H1 (cell line): ENCODE results near the gene RBM17. TPM values are rescaled to one million over a fixed set of nuclear protein-coding genes. Genes with fewer than 3 reads are reported as not detected.

Source experiments
- CTCF ChIA-PET: fragments of 300-600 bp; sonication (Branson Sonifier 250); formaldehyde crosslinking; loops from one replicate; lab custom pipeline; 2021; ENCODE audit not compliant: partially characterized antibody; lab: Charles Lee
- POLR2A ChIA-PET: fragments of 300-600 bp; sonication (Branson Sonifier 250); formaldehyde crosslinking; loops from one replicate; lab custom pipeline; 2021; ENCODE audit warnings: inconsistent platforms; ENCODE audit not compliant: partially characterized antibody; lab: Charles Lee
- DNase-seq, 2 experiments: peaks; one replicate each; pipeline versions ENCODE4 v3.0.0 to v3.0.0-alpha.2; 2010 to 2022; ENCODE audit warnings: low spot score in 2 of 2, low read depth in 1 of 2, mixed read lengths in 1 of 2
- FAIRE-seq: peaks from 2 replicates; lab custom pipeline; 2011; peaks lifted over from hg19 to GRCh38; lab: Jason Lieb, UNC
- H2AFZ ChIP-seq: 2 replicates; pipeline ENCODE4 v1.8.1; 2012; ENCODE audit warnings: low read length, inconsistent platforms
- H2AK5ac ChIP-seq: 2 replicates; pipeline ENCODE4 v1.6.1; 2013; ENCODE audit warnings: low read depth, low read length
- H2BK120ac ChIP-seq: replicated peaks from 2 replicates; pipeline ENCODE3; 2013; ENCODE audit warnings: low read depth, low read length, inconsistent platforms
- H2BK12ac ChIP-seq: 2 replicates; pipeline ENCODE4 v1.6.1; 2013; ENCODE audit warnings: low read depth, low read length
- H2BK15ac ChIP-seq: 2 replicates; pipeline ENCODE4 v1.6.1; 2013; ENCODE audit warnings: low read length
- H2BK20ac ChIP-seq: 2 replicates; pipeline ENCODE4 v1.6.1; 2013; ENCODE audit warnings: low read length
- H2BK5ac ChIP-seq: 2 replicates; pipeline ENCODE4 v1.6.1; 2013; ENCODE audit warnings: low read depth, low read length
- H3K14ac ChIP-seq: 2 replicates; pipeline ENCODE4 v1.6.1; 2013; ENCODE audit warnings: inconsistent platforms; ENCODE audit not compliant: insufficient read length
- H3K18ac ChIP-seq: 2 replicates; pipeline ENCODE4 v1.6.1; 2013; ENCODE audit warnings: low read length; ENCODE audit errors: extremely low read depth
- H3K23ac ChIP-seq: 2 replicates; pipeline ENCODE4 v1.6.1; 2013; ENCODE audit warnings: inconsistent platforms; ENCODE audit not compliant: insufficient read length
- H3K23me2 ChIP-seq: 2 replicates; pipeline ENCODE4 v1.6.1; 2013; ENCODE audit warnings: low read depth, low read length
- H3K27ac ChIP-seq: 2 replicates; pipeline ENCODE4 v1.6.1; 2011; ENCODE audit warnings: low read depth, low read length, inconsistent platforms
- H3K27me3 ChIP-seq, 4 experiments: replicated peaks in 1 of 4; 1 replicate in 1 of 4; 2 replicates in 3 of 4; pipeline versions ENCODE4 v1.6.1 to v1.8.1; 2011 to 2013; ENCODE audit warnings: low read length in 3 of 4, mild to moderate bottlenecking in 3 of 4, inconsistent platforms in 2 of 4, mixed read lengths in 2 of 4, moderate library complexity in 1 of 4; ENCODE audit not compliant: control insufficient read depth in 3 of 4, insufficient read depth in 3 of 4; ENCODE audit errors: extremely low read depth in 1 of 4
- H3K36me3 ChIP-seq, 4 experiments: 2 replicates each; pipeline versions ENCODE4 v1.6.1 to v1.8.1; 2011 to 2013; ENCODE audit warnings: mild to moderate bottlenecking in 4 of 4, low read length in 3 of 4, moderate library complexity in 2 of 4, control low read depth in 1 of 4, inconsistent platforms in 1 of 4; ENCODE audit not compliant: insufficient read depth in 4 of 4, control insufficient read depth in 2 of 4
- H3K4ac ChIP-seq: replicated peaks from 2 replicates; pipeline ENCODE3; 2013; ENCODE audit warnings: low read length, low read depth, mixed read lengths, inconsistent platforms; ENCODE audit not compliant: insufficient read length
- H3K4me1 ChIP-seq, 4 experiments: replicated peaks in 1 of 4; 1 replicate in 1 of 4; 2 replicates in 3 of 4; pipeline versions ENCODE4 v1.6.1 to v1.8.1; 2011 to 2013; ENCODE audit warnings: low read length in 3 of 4, inconsistent platforms in 2 of 4, mixed read lengths in 1 of 4; ENCODE audit not compliant: insufficient read depth in 4 of 4, control insufficient read depth in 3 of 4
- H3K4me2 ChIP-seq, 2 experiments: 2 replicates each; pipeline versions ENCODE4 v1.6.1 to v1.8.1; 2011 to 2013; ENCODE audit warnings: low read depth in 2 of 2, low read length in 2 of 2, control low read depth in 1 of 2, inconsistent platforms in 1 of 2, mild to moderate bottlenecking in 1 of 2; ENCODE audit not compliant: insufficient read depth in 1 of 2
- H3K4me3 ChIP-seq, 4 experiments: fragments of 200-600, 300-600 bp in 1 of 4; sonication (generic), shearing (Covaris generic), sonication (Bioruptor Twin) in 1 of 4; 2 replicates each; pipeline versions ENCODE4 v1.5.1 to v1.8.1; 2011 to 2016; ENCODE audit warnings: low read length in 4 of 4, low read depth in 3 of 4, control low read depth in 2 of 4, inconsistent platforms in 2 of 4, mild to moderate bottlenecking in 2 of 4, mixed read lengths in 1 of 4, moderate library complexity in 1 of 4; ENCODE audit not compliant: insufficient read depth in 2 of 4; ENCODE audit errors: extremely low read depth in 1 of 4
- H3K56ac ChIP-seq: replicated peaks from 2 replicates; pipeline ENCODE3; 2013; ENCODE audit warnings: low read depth, mild to moderate bottlenecking, mixed read lengths, low read length, inconsistent platforms; ENCODE audit not compliant: insufficient read length
- H3K79me1 ChIP-seq: 2 replicates; pipeline ENCODE4 v1.6.1; 2013; ENCODE audit warnings: low read depth, low read length, control low read depth
- H3K79me2 ChIP-seq, 2 experiments: 2 replicates each; pipeline versions ENCODE4 v1.6.1 to v1.8.1; 2012 to 2013; ENCODE audit warnings: low read length in 2 of 2, mild to moderate bottlenecking in 2 of 2, inconsistent platforms in 1 of 2; ENCODE audit not compliant: insufficient read depth in 2 of 2, control insufficient read depth in 1 of 2
- H3K9ac ChIP-seq, 4 experiments: replicated peaks in 1 of 4; 1 replicate in 1 of 4; 2 replicates in 3 of 4; pipeline versions ENCODE4 v1.6.1 to v1.8.1; 2011 to 2013; ENCODE audit warnings: low read depth in 3 of 4, low read length in 3 of 4, control low read depth in 2 of 4, mild to moderate bottlenecking in 2 of 4, moderate library complexity in 2 of 4, inconsistent platforms in 1 of 4; ENCODE audit errors: extremely low read depth in 1 of 4
- H3K9me3 ChIP-seq, 2 experiments: 2 replicates each; pipeline versions ENCODE4 v1.6.1 to v1.8.1; 2012 to 2013; ENCODE audit warnings: mild to moderate bottlenecking in 2 of 2, moderate library complexity in 2 of 2, control low read depth in 1 of 2, inconsistent platforms in 1 of 2, low read depth in 1 of 2, low read length in 1 of 2, mixed read lengths in 1 of 2; ENCODE audit not compliant: insufficient read depth in 2 of 2
- H4K20me1 ChIP-seq, 2 experiments: replicated peaks in 1 of 2; 2 replicates each; pipeline versions ENCODE3 to v1.8.1; 2011 to 2013; ENCODE audit warnings: inconsistent platforms in 2 of 2, low read length in 2 of 2, mild to moderate bottlenecking in 1 of 2; ENCODE audit not compliant: insufficient read depth in 2 of 2, control insufficient read depth in 1 of 2
- H4K5ac ChIP-seq: 2 replicates; pipeline ENCODE4 v1.6.1; 2013; ENCODE audit warnings: low read length, low read depth, mixed read lengths, inconsistent platforms; ENCODE audit not compliant: insufficient read length
- H4K8ac ChIP-seq: 2 replicates; pipeline ENCODE4 v1.8.0; 2013; ENCODE audit warnings: mild to moderate bottlenecking, moderate library complexity, low read length, inconsistent platforms; ENCODE audit not compliant: insufficient read depth; ENCODE audit errors: extremely low read depth
- H4K91ac ChIP-seq: replicated peaks from 2 replicates; pipeline ENCODE3; 2013; ENCODE audit warnings: low read length, mixed read lengths, inconsistent platforms; ENCODE audit not compliant: insufficient read length
- ATF2 ChIP-seq: IDR thresholded peaks from 2 replicates; pipeline ENCODE4 v1.6.1; 2012; ENCODE audit warnings: low read length, inconsistent platforms
- GABPA ChIP-seq: IDR thresholded peaks from 2 replicates; pipeline ENCODE4 v1.6.1; 2011; ENCODE audit warnings: mild to moderate bottlenecking, low read length, moderate library complexity, borderline replicate concordance; ENCODE audit not compliant: insufficient read depth
- SAP30 ChIP-seq: fragments of 300-600 bp; sonication (generic); IDR thresholded peaks from 2 replicates; pipeline ENCODE4 v1.7.1; 2012; ENCODE audit warnings: low read length, moderate library complexity, mild to moderate bottlenecking, inconsistent platforms; ENCODE audit not compliant: insufficient read depth, insufficient replicate concordance
- WGBS, 2 experiments: shearing (Covaris generic) in 1 of 2; methylation state at CpG; one replicate each; pipeline versions ENCODE4 v1.1.6 to v1.1.7; 2013 to 2015; ENCODE audit warnings: low lambda C conversion rate in 2 of 2, mixed read lengths in 2 of 2, inconsistent platforms in 1 of 2, low coverage in 1 of 2, missing lambda C conversion rate in 1 of 2; ENCODE audit not compliant: insufficient replicate concordance in 2 of 2, insufficient coverage in 1 of 2, insufficient read length in 1 of 2; ENCODE audit errors: extremely low coverage in 1 of 2, missing lambda C conversion rate in 1 of 2; 5-methylcytosine and 5-hydroxymethylcytosine counted together
- polyA plus RNA-seq, 7 experiments: library from polyadenylated mRNA; depleted of rRNA in 3 of 7; stranded (reverse) in 5 of 7; unstranded in 2 of 7; fragments of >200 nt in 5 of 7; fragments of 200-250 nt in 2 of 7; gene quantifications; 1 replicate in 5 of 7; 2 replicates in 1 of 7; 4 replicates in 1 of 7; pipeline versions ENCODE4 v1.2.1 to v1.2.3, GENCODE V29; 2011 to 2013; ENCODE audit warnings: missing spikeins in 2 of 7, mixed read lengths in 2 of 7
- total RNA-seq: library from RNA; stranded (reverse); fragmentation: NEBNext Ultra II Directional; extraction: Animal tissue kit (Norgen Biotek cat#: 25700); gene quantifications from 2 replicates; pipeline ENCODE4 v1.2.1, GENCODE V29; 2021

RBM17 gene
- total and polyA plus RNA-seq, 2 of the 8 experiments (the other 6 are each of a cell fraction or from before 2014, with no cell fraction given), result 15.7 to 128 TPM

DNA sequence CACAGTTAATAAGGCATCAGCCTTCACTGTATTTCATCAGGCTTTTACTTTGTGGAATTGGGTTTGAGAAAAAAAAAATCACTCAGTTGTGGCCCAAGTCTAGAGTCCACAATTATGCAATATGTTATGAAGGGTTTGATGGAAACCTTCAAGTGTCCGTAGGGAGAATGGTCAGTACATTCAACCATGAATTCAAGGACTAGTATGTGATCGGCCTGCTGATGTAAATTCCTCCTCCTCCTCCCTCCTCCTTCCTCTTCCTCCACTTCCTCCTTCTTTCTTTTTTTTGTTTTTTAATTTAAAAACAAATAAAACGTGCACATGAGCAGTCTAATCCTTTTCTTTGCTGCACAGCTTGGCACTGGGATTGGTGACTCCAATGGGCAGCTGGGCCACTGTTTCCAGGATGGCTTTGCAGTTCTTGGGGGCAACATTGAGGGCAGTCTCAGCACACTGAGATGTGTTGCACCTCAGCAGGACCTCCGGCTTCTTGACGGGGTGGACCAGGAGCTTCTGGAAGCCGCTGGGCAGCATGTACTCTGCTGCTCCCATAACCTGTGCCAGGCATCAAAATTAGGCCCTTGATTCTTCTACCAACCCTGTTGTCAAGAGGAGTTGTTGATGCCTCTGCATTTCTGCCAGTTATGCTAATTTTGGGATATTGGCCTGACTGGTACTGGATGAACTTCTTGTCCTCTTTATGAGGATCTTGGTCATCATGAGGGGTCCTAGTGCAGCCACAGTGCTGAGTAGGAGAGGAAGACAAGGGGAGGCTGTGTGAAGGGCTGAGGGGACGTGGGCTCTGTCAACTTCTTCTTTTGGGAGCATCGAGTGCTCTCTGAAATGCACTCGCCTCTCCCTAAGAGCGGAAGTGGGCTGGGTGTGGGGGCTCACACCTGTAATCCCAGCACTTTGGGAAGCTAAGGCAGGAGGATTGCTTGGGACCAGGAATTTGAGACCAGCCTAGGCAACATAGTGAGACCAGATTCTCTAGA is 17.4 kb upstream of the RBM17 start:
- H3K9me3 ChIP-seq, result no peaks in the 10 kb centered on the region
- H3K27ac ChIP-seq, result no peak overlapping the region
- H2BK20ac ChIP-seq, result no peak overlapping the region
- H3K4me1 ChIP-seq, result no peaks in the 10 kb centered on the region
- no peaks in the 10 kb centered on the region for H3K79me1 ChIP-seq
- CTCF ChIA-PET, result interaction anchor here (0.7 to 6.5 kb wide), 3 partner anchors 15 to 457 kb away, joined by 3 to 43 read pairs (median 3); no protein-coding TSS in a partner anchor
- H3K79me2 ChIP-seq, result no peaks in the 10 kb centered on the region
- H3K23me2 ChIP-seq, result no peaks in the 10 kb centered on the region
- no peak overlapping the region for H3K56ac ChIP-seq
- H2BK12ac ChIP-seq, result no peak overlapping the region
- H4K8ac ChIP-seq, result no peak overlapping the region
- H3K23ac ChIP-seq, result no peak overlapping the region
- no peak overlapping the region for H3K4ac ChIP-seq
- H4K5ac ChIP-seq, result no peak overlapping the region
- no peaks in the 10 kb centered on the region for H3K36me3 ChIP-seq
- TF ChIP-seq ATF2, result no peak
- TF ChIP-seq SAP30, result no peak
- no peak for TF ChIP-seq GABPA
- TF ChIP-seq, all 59 proteins: peak for 0
- no peak overlapping the region for H2AK5ac ChIP-seq
- H4K91ac ChIP-seq, result no peak overlapping the region
- H3K9ac ChIP-seq, result no peak overlapping the region
- no peak for DNase-seq
- no peak overlapping the region for H3K14ac ChIP-seq
- no peaks in the 10 kb centered on the region for H4K20me1 ChIP-seq
- H3K4me3 ChIP-seq, result no peak overlapping the region
- FAIRE-seq, result no peak
- H3K4me2 ChIP-seq, result no peak overlapping the region
- 82% methylated on average over 9 of the region's 10 CpGs; no CpG with 5 or more reads in 1 of the 2 experiments for WGBS, 2 experiments
- no peak overlapping the region for H2BK5ac ChIP-seq
- POLR2A ChIA-PET, result no interaction called here
- no peak overlapping the region for H2AFZ ChIP-seq
- H3K27me3 ChIP-seq, result no peaks in the 10 kb centered on the region
- no peak overlapping the region for H2BK120ac ChIP-seq
- no peak overlapping the region for H2BK15ac ChIP-seq
- H3K18ac ChIP-seq, result no peak overlapping the region
